GM19372 (cell line): ENCODE data around the gene MXI1.
"Not testable (repeated sequence)": the region's sequence is repeated elsewhere in the genome, so short reads cannot be mapped to it uniquely, and the experiment has no call there.

Experiments
- ATAC-seq: cut with Tn5 transposase; IDR thresholded peaks from one replicate; pipeline ENCODE4 v1.9.1; 2021; ENCODE audit warnings: mild to moderate bottlenecking, low read depth, moderate library complexity; ENCODE audit not compliant: unreplicated experiment

Gene MXI1

DNA sequence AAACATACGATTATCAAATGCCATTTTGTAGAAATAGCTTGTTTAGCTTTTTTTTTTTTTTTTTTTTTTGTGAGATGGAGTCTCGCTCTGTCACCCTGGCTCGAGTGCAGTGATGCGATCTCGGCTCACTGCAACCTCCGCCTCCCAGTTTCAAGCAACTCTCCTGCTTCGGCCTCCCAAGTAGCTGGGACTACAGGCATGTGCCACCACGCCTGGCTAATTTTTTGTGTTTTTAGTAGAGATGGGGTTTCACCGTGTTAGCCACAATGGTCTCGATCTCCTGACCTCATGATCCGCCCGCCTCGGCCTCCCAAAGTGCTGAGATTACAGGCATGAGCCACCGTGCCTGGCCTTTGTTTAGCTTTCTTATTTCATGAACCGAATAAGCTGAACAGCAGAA lies 65.6 kb downstream of the MXI1 start:
- ATAC-seq: not testable (repeated sequence)

DNA sequence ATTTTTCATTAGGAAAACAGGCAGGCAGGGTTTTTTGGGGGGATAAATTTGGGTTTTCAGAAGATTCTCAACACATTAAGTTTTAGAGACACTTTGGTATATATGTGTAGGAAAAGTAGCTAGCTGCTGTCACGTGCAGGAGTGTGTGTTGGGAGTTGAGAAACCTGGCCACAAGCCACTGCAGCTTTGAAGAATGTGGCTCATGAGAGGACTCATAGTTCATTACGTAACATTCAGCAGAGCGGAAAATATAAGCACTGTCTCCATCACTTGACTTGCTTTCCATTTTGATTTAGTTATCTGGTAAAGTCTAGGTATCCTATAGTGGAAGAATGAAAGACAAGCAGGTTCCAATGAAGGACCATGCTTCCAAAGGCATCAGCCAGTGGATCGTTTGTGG lies 66.1 kb downstream of the MXI1 start:
- no peak for ATAC-seq

DNA sequence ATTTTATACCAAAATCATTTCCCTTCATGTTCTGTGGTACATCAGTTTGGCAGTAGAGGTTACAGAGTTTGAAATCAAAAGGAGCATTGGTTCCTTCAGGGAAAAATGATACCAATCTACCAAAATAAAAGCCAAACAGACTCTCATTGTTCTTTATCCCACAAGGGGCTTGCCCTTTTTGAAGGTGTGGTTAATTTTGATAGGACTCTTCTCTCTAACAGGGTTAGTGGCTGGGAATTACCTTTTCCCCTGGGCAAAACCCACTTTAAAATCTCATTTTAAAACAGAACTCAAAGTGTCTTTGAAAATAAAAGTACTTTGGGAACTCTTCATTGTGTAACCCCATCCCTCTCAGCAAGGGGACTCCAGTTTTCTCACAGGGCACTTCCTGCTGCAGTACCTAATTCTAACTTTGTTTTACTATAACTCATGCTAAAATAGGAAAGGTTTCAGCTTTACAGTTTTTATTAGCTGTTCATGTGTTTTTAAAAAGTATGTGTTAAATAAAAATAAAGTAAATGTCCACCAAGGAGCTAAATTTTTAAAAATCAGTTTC lies 66.7 kb downstream of the MXI1 start:
- ATAC-seq: no peak

DNA sequence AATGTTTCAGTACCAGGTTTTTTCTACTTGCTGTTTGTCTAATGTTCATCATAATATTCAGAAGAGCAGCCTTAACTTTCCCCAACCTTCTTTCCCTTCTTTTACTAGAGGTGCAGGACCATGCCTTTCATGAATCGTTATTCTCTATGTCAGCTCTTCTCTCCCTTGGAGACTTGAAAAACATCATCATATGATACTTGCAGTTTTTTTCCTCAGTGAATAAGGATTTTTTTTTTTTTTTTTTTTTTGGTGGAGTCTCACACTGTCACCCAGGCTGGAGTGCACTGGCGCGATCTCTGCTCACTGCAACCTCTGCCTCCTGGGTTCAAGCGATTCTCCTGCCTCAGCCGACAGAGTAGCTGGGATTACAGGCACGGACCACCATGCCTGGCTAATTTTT lies 67.2 kb downstream of the MXI1 start:
- no peak for ATAC-seq

DNA sequence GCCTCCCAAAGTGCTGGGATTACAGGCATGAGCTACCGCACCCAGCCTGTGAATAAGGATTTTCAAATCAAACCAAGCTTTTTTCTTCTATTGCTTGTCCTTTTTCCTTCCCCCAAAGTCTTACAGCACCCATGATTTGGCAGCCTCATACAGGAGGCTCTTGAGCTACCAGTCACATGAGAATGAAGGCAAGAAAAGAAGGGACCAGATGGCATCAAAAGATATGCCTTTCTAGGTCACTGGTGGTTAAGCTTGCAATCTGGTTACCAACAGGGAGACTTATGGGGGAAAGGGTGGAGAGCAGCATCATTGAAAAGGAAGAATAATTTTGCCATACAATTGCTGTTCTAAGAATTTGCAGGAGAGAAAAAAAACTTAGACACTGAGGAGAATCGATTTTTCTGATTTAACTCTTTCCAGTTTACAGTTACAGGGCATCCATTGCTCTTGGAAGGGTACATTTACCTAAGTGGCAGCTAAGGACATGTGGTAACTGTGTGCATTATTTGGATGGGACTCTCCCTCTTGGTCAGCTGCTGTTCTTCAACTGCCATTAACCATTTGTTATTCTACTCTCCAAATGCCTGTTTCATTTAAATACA lies 67.8 kb downstream of the MXI1 start:
- no peak for ATAC-seq

DNA sequence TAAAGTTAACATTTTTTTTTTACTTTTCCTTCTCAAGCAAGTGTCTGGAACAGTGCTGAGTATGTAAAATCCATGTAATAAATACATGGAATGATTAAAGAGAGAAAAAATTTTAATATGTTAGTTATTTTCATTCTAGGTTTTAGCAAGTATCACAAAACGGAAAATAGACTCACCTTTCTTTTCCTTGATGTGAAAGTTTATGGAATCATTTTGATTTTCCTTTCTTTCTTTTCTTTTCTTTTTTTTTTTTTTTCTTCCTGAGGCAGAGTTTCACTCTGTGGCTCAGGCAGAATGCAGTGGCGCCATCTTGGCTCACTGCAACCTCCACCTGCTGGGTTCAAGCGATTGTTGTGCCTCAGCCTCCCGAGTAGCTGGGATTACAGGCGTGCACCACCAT lies 69.2 kb downstream of the MXI1 start:
- ATAC-seq: no peak

DNA sequence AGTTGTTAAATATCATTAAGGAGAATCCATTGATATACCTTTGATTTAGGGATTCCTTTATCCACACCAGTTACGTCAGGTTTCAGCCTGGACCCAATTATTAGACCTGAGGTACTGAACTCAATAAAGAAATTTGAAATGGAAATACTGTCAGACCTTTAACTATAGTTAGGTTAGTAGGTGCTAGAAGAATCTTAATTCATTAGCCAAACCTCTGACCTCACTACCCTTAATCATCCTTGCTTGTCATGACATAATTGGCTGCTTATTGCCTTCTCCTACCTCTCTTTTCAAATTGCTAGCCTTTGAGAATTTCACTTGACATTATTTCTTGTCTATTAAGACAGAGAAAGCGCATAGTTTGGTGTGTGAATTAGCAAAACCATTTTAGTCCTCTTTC lies 70.2 kb downstream of the MXI1 start:
- ATAC-seq: no peak

DNA sequence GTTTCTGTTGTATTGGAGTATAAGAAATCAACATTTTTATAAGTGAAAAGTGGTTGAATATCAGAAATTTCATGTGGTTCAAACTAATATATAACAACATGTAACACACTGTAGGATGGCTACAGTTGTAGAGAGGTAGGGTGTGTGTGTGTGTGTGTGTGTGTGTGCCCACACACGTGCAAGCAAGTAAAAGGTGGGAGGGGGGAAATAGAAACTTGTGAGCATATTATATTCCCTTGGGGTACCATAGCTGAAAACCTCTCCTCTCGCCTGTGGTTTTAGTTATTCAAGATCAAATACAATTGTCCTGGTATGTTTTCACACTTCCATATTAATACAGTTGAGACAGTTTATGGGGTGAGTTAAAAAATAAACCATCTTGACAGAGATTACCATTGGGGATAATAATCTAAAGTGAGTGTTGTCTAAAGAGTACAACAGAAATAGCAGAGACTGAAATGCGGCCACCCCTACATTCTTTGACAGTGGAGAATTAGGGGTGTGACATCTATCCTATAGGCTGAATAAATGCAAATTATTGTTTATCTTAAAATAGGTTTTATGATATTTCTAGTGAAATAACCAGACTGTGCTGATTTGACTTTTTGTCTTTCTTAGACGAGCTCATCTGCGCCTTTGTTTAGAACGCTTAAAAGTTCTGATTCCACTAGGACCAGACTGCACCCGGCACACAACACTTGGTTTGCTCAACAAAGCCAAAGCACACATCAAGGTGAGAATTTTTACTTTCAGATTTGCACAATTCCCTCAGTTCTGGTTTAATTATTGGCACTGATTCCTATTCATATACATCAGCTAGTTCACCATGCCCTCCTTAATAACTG lies 71.4 kb downstream of the MXI1 start:
- ATAC-seq: no peak

DNA sequence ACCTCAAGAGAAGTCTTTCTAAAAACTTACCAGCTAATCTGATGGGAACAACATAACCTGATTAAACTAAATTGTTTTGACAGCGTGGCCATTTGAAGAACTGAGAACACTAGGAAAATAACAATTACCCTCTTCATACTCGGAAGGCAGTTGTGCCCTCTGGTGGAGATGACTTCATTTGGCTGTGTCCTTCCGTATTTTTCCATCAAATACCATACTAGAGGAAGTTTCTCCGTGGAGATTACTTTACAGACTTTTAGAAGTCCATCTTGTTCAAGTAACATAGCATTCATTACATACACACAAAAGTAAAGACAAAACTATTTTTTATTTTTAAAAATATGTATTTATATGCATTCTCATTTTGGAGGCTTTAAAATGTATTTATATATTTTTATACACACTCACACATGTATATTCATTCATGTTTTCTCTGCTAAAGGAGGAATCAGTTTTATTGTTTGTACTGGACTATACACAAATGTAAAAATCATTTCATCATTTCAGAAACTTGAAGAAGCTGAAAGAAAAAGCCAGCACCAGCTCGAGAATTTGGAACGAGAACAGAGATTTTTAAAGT lies 72.1 kb downstream of the MXI1 start:
- no peak for ATAC-seq

DNA sequence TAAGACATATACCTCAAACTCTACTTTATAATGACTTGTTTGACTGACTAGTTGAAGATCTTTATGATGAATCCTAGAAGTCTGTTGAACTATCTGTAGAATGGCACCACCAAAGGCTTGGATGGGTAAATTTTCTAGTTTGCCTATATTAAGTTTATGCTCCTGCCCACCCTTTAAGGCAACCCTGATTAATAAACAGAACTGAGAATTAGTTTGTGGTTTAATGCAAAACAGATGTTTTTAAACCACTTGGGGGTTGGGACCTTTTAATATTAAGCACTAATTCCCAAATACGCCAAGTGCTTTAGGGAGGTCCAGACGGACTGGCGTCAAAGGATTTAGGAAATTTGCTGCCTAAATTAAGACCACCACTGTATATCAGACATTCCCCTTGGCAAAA lies 76.9 kb downstream of the MXI1 start:
- no peak for ATAC-seq

DNA sequence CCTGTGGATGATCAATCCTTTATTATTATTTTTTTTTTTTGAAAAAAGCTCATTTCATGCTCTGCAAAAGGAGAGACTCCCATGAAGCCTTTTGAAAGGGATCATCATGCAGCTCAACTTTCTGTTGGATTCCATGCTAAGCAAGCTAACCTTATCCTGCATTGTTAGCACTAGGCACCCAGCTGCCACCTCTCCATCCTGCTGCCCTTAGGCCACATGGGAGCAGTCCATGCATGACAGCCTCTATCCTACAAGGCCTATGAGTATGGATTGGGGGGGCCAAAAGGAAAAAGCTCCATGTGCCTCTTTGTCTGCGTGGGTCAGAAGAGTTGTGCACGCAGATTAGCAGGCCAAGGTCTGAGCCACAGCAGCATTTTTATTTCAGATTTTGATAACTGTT lies 78.1 kb downstream of the MXI1 start:
- ATAC-seq: no peak

DNA sequence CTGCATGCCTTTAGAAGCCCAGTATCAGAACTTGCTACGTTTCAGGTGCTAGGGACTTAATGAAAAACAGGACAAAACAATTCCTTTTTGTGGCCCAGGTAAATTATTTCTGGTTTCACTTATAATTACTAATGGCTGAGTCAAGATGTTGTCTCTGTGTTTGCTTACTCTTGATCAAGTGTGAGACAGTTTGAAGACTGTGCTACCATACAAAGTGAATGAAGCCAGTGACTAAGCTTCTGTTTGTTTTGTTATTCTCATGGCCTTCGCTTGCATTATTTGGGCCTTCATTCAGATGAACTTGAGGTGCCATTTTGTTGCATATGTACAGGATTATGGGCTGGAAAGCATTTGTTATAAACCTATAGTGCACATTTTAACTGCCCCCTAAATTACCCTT lies 79.4 kb downstream of the MXI1 start:
- no peak for ATAC-seq

DNA sequence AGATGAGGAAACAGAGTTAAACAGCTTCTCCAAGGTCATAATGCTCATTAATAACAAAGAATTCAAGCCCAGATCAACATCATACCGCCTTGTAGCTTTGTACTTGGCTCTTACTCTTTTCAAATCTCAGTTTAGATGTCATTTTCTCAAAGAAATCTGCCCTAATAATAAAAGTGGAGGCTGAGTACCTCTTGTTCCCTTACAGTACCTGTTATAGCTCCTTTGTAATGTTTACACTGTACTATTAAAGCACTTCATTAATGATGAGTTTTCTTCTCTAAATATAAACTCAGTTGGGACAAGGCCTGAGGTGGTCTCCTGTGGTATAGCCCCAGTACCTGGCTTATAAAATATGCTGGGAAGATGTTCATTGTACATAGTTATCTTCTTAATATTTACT lies 89.6 kb downstream of the MXI1 start:
- no peak for ATAC-seq

DNA sequence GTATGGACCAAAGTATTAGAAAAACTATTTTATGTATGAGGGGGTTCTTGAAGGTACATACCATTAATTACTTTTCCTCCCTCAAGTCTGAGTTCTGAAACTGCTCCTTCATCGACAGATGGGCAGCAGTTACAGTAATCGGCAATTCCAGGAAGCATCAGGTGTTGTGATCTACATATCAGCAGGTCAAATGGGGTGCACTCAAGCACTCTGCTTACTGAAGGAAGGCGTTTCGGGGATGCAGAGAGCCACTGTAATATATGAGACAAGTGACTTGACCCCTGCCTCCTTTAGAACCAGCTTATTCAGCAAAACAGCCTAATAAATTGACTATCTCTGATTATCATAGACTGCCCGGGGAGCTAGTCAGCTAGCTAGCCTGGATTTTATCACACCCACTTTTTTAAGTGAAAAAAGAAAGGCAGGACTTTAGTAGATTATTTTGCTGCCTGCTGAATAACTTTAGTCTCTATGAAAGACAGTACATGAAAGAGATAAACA lies 93.1 kb downstream of the MXI1 start:
- ATAC-seq: no peak

DNA sequence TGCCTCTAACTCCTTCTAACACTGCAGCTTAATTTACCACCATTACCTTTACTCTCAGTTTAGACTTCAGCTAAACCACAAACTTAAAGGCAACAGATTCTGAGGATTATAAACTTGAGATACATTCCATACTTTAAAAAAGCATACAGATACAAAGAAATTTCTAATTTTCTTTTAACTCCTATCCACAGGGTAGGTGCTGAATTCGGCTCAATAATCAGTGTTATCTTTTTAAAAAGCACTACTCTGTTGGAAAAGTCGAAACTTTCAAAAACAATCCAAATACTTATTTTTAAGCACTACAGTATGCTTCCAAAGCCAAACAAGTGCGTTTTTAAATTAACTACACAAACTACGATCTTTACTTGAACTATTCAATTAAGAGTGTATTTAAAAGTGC lies 96.3 kb downstream of the MXI1 start:
- no peak for ATAC-seq

DNA sequence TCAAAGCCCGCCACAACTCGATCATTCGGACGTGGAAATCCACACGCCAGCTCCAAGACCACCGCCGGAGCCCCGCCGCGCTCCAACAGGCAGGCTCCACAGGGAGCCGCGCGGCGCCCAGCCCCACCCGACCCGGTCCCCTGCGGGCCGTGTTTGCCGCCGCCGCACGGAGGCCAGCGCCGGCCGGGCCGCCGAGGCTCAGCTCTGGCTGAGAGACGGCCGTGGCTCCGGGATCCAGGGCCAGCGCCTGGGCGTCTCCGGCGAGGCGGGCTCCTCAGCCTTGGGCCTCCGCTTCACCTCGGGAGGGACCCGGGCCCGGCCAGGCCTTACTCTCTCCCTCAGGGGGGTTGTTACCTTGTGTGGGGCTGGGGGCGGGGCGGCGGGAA lies 97.0 kb downstream of the MXI1 start:
- ATAC-seq: peak; percentile 37

DNA sequence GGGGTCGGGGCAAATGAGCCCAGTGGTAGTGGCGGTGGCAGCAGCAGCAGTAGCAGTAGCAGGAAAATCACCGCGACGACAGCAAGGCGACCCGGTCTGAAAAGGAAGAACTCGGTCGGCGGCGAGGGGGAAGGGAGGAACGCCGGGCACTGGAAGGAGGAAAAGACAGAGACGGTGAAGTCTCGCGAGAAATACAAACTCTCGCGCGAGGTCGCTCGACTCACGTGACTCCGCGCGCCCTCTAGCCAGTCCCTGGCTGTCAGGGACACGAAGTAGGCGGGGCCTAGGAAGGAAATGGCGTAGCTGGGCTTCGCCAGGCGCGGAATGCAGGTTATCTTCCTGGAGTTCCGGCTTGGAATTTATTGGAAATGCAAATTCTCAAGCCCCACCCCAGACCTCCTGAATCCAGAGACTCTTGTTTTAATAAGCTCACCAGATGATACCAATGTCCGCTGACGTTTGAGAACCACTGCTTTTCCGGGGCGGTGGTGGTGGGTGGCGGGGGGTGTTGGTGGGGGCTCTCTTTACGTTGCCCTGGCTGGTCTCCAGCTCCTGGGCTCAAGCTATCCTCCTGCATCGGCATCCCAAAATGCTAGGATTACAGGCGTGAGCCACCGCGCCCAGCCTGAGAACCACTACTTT lies 97.5 kb downstream of the MXI1 start, which contains the start of gene SMNDC1:
SMNDC1 (minus strand) TSS at position 141 of the 642 bp plus-strand sequence. CDS start 1,333 bp downstream, outside the sequence.
- peak; percentile 83 for ATAC-seq

DNA sequence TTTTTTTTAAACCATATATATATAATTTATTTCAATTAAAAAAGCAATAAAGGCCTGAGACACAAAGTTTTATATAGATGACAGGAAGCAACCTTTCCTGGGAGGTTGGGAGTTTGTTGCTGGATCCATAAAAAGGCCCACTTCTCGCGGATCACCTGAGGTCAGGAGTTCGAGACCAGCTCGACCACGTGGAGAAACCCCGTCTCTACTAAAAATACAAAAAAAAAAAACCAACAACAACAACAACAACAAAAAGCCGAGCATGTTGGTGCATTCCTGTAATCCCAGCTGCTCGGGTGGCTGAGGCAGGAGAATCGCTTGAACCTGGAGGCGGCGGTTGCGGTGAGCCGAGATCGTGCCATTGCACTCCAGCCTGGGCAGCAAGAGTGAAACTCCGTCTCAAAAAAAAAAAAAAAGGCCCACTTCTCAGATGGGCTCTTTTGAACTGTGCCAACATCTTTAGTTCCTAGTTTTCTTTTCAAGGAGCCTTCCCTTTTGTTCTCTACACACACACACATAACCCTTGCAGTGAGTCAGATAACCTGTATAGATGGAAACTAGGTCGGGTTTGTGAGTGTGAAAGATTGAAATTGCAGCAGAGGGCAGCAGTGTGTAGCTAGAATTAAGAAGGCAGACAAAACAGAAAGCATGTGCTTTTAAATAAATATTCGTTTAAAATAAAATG lies 98.5 kb downstream of the MXI1 start:
- ATAC-seq: peak; percentile 49

DNA sequence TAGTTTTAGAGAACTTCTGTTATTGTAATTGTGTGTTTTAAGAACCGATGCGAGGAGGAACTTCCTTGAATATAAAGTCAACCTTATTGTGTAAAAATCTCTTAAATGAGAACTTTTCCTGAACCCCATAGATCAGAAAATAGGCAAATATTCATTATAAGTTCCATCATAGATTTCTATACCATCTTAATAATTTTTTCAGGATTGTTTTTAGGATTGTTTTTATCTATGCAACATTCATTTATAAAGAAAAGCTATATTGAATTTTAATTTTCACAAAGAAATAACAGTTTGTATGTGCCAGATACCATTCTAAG lies 99.0 kb downstream of the MXI1 start:
- ATAC-seq: no peak

DNA sequence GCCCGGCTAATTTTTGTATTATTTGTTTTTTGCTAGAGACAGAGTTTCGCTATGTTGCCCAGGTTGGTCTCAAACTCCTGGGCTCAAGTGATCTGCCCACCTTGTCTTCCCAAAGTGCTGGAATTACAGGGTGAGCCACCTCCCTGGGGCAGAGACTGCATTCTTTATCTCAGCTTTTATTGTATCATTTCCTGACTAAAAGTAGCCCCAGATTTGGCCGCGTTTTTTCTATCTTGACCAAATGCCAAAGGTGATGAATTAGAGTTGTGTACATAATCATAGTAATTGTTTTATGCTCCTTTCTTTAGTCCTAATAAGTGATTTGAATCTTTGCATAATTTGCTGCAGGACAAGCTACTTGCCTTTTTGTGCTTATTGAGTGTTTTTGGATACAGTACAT lies 100.4 kb downstream of the MXI1 start:
- ATAC-seq: no peak
